ENCODE data around the gene KLK3.

The KLK3 gene

DNA sequence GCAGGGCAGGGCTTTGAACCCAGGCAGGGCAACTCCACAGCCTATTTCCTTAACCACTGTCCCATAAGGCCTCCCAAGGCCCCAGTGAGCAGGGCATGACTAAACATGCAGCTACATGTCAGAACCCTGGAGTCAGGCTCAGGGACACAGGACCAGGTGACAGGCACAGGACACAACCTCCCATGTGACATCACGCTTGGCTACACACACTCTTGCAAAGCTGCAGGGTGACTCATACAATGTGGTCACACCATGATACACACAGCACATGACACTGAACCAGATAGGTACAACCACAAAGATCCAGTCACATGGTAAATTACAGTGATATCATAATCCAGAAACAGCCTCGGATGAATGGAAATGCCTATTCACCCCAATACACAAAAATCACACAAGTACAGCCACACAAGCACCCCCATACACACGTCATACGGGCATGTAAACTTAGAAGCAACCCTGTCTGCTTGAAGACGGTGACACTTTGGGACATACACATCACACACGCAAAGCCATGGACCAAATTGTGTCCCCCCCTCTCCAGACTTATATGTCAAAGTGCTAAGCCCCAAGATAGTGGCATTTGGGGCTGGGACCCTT is 42.0 kb downstream of the KLK3 start:
- DNase-seq (ENCODE audit: extremely low read depth in 1 of 2, low read depth in 1 of 2), result no peak

- no peak for DNase-seq (ENCODE audit: extremely low read depth in 1 of 2, low read depth in 1 of 2)
Observed at GRCh38 chr19:50897191-50897607, 42.5 kb downstream of the KLK3 start.

DNA sequence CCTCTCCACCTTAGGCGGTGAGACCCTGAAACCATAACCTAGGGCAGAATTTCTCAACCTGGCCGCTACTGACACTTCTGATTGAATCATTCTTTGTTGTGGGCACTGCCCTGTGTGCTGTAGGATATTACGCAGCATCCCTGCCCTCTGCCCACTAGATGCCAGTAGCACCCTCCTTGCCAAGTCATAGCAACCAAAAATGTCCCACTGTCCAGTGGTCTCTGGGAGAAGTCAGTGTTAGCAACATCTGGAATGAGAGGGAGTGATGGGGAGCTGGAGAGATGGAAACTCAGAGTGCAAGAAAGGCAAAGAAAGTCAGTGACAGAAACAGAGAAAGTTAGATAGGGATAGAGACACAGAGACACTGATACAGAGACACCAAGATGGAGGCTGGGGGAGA is 42.9 kb downstream of the KLK3 start:
- no peak for DNase-seq (ENCODE audit: extremely low read depth in 1 of 2, low read depth in 1 of 2)

- DNase-seq (ENCODE audit: extremely low read depth in 1 of 2, low read depth in 1 of 2), result no peak
Observed at GRCh38 chr19:50898018-50898417, 43.3 kb downstream of the KLK3 start.

GRCh38 chr19:50899569-50899968 is 44.9 kb downstream of the KLK3 start:
- no peak for DNase-seq (ENCODE audit: extremely low read depth in 1 of 2, low read depth in 1 of 2)

- DNase-seq (ENCODE audit: extremely low read depth in 1 of 2, low read depth in 1 of 2), result no peak
Observed at GRCh38 chr19:50902640-50903039, 47.9 kb downstream of the KLK3 start.

DNA sequence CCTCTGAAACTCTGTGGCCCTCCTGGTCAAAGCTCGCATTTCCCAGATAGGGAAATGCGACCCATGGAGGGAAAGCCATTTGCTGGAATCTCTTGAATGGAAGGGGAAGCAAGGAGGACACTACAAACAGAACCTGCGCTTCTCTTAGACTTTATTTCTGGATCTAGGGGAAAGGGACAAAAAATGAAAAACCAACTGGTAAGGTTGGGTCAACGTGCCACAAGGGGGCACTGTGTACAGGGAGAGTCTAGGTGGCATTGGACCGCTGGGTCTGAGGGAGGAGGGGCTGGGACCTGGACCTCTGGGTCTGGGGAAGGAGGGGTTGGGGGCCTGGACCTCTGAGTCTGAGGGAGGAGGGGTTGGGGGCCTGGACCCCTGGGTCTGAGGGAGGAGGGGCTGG is 51.5 kb downstream of the KLK3 start:
- DNase-seq (ENCODE audit: extremely low read depth in 1 of 2, low read depth in 1 of 2), result no peak

GRCh38 chr19:50908336-50908735 is 53.6 kb downstream of the KLK3 start:
- DNase-seq (ENCODE audit: extremely low read depth in 1 of 2, low read depth in 1 of 2), result no peak

GRCh38 chr19:50909240-50910070 is 54.7 kb downstream of the KLK3 start:
- DNase-seq (ENCODE audit: extremely low read depth in 1 of 2, low read depth in 1 of 2), result no peak
